ENCODE results near the gene CDNF. TPM values are rescaled to one million over a fixed set of nuclear protein-coding genes. Genes with fewer than 3 reads are reported as not detected.
A peak's percentile ranks its signal among the peaks of the same experiment; 100 is the strongest.

The CDNF gene
- total and polyA plus RNA-seq, 11 donors: 0.61 to 5.4 (median 2.8) TPM

GRCh38 chr10:14775656-14776055, 62.2 kb downstream of the CDNF start:
- Histone ChIP-seq H3K36me3 (no peaks in the 10 kb centered on the region), H3K27me3 (no peaks in the 10 kb centered on the region), H3K4me3 (no peak overlapping the region), H3K27ac (no peak overlapping the region), H3K4me1 (peaks cover 0 to 10% (median 0%) of the 10 kb centered on the region in 12 donors), H3K9me3 (no peaks in the 10 kb centered on the region)
- 82 to 92% (median 85%) methylated on average over 3 of the region's 3 CpGs for WGBS, 4 donors
- intact Hi-C loops (cut with DNase I): no loop called here
- ATAC-seq (no peak), DNase-seq (no peak)
- TF ChIP-seq CTCF (IDR thresholded peaks at IDR 0.05) (no peak), POLR2A (IDR thresholded peaks at IDR 0.05) (no peak)

GRCh38 chr10:14774797-14775196, 63.0 kb downstream of the CDNF start, which contains the start of gene FAM107B:
FAM107B (minus strand) TSS chr10:14774897; CDS start chr10:14774663, 234 bp downstream.
- intact Hi-C loops (cut with DNase I): no loop called here
- TF ChIP-seq POLR2A (IDR thresholded peaks at IDR 0.05) (no peak), CTCF (IDR thresholded peaks at IDR 0.05) (no peak)
- Histone ChIP-seq H3K4me1 (peaks cover 0 to 10% (median 0%) of the 10 kb centered on the region in 12 donors), H3K36me3 (no peaks in the 10 kb centered on the region), H3K27me3 (no peaks in the 10 kb centered on the region), H3K9me3 (no peaks in the 10 kb centered on the region), H3K27ac (no peak within 1 kb of the TSS), H3K4me3 (no peak within 1 kb of the TSS)
- ATAC-seq (no peak), DNase-seq (no peak)
- 93 to 96% (median 93%) methylated on average over 8 of the region's 8 CpGs for WGBS, 4 donors

- 93 to 95% (median 93%) methylated on average over 22 of the region's 22 CpGs for WGBS, 4 donors
- Histone ChIP-seq H3K27ac (no peak overlapping the region), H3K36me3 (no peaks in the 10 kb centered on the region), H3K4me1 (peaks cover 0 to 9% (median 0%) of the 10 kb centered on the region in 12 donors), H3K4me3 (no peak overlapping the region), H3K27me3 (no peaks in the 10 kb centered on the region), H3K9me3 (no peaks in the 10 kb centered on the region)
- ATAC-seq (no peak), DNase-seq (no peak)
- intact Hi-C loops (cut with DNase I): no loop called here
- TF ChIP-seq CTCF (IDR thresholded peaks at IDR 0.05) (no peak), POLR2A (IDR thresholded peaks at IDR 0.05) (no peak)
Observed at GRCh38 chr10:14774214-14774580, 63.6 kb downstream of the CDNF start.

- TF ChIP-seq POLR2A (IDR thresholded peaks at IDR 0.05) (no peak), CTCF (IDR thresholded peaks at IDR 0.05) (peak in 3 of 12 donors; percentile 9 to 16 (median 9))
- H3K4me3 ChIP-seq: no peak overlapping the region
- DNase-seq: no peak
- intact Hi-C loops (cut with DNase I): no loop called here
- H3K9me3 ChIP-seq: no peaks in the 10 kb centered on the region
- no peaks in the 10 kb centered on the region for H3K27me3 ChIP-seq
- WGBS, 4 donors: 86 to 89% (median 89%) methylated on average over 10 of the region's 10 CpGs
- no peak for ATAC-seq
- peaks cover 0 to 4% (median 0%) of the 10 kb centered on the region in 12 donors for H3K4me1 ChIP-seq
- no peak overlapping the region for H3K27ac ChIP-seq
- no peaks in the 10 kb centered on the region for H3K36me3 ChIP-seq
Observed at GRCh38 chr10:14773551-14774213, 64.2 kb downstream of the CDNF start.

Data from heart left ventricle (tissue), 16 donors.